HG02852 (cell line): ENCODE measurements around the gene C15orf61.

Experiments
- ATAC-seq: cut with Tn5 transposase; IDR thresholded peaks from one replicate; pipeline ENCODE4 v1.9.1; 2021; ENCODE audit warnings: mild to moderate bottlenecking, moderate library complexity; ENCODE audit not compliant: unreplicated experiment

Gene C15orf61

GRCh38 chr15:67579164-67579563 is 58.2 kb downstream of the C15orf61 start:
- no peak for ATAC-seq
